ENCODE results near the gene FAM163B.

DNA sequence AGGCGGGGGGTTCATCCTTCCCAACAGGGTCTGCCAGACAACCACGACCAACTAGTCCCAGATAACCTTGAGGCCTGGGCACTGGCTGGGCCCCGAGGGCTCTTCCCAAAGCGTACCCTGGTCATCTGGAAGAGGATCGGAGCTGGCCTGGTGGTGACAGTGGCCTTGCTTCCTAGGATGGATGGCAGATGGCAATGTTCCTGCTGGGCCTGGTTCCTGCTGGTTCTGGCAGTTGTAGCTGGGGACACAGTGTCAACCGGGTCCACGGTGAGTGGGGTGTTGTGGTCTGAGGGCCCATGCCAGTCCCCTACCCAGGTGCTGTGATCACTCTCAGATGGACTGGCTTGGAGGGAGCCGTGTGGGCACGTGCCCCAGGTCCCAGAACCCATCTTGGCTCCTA lies 72.7 kb downstream of the FAM163B start:
- TF ChIP-seq, protein P1, sequence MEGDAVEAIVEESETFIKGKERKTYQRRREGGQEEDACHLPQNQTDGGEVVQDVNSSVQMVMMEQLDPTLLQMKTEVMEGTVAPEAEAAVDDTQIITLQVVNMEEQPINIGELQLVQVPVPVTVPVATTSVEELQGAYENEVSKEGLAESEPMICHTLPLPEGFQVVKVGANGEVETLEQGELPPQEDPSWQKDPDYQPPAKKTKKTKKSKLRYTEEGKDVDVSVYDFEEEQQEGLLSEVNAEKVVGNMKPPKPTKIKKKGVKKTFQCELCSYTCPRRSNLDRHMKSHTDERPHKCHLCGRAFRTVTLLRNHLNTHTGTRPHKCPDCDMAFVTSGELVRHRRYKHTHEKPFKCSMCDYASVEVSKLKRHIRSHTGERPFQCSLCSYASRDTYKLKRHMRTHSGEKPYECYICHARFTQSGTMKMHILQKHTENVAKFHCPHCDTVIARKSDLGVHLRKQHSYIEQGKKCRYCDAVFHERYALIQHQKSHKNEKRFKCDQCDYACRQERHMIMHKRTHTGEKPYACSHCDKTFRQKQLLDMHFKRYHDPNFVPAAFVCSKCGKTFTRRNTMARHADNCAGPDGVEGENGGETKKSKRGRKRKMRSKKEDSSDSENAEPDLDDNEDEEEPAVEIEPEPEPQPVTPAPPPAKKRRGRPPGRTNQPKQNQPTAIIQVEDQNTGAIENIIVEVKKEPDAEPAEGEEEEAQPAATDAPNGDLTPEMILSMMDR (IDR thresholded peaks at IDR 0.05): no peak
- TF ChIP-seq POLR2A (IDR thresholded peaks at IDR 0.05): no peak
